ENCODE measurements around the gene OSTN.

OSTN gene

DNA sequence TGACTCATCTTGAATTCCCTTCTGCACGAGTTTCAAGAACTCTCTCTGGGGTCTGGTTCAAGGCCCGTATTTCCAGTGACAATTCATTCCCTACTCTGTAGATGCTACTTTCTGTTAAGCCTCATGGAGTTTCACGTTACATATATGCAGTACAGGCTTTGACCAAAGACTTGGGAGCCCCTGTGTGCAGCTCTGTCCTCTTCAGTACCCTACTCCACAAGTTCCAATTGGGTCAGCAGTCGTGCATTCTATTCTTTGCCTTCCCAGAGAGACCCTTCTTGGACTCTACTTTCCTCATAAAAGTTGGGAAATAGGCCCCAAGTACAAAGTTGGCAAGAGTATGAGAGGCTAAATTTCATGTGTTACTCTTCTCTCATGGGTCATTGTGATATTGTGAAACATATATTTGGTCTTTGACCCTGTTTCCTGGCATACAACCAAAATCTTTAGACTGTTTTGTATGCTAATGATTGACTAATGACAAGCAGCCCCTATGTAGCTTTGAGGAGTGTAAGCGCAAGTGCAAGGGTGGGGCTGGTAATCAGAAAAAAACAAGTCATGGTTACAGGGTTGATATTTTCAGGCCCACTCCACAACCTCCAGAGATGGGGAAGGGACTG, 115.2 kb downstream of the OSTN start:
- DNase-seq (ENCODE audit: low spot score) = no peak

Measured in CD4-positive, alpha-beta T cell treated with Interleukin-15 for 4 hours (primary cell).